Lung (tissue), 12 donors: Measurements from ENCODE around the gene ARSI. TPM values are rescaled to one million over a fixed set of nuclear protein-coding genes. Genes with fewer than 3 reads are reported as not detected.

Source experiments
- ATAC-seq: fragments of 200-7000 bp; cut with Tn5 transposase; one replicate; pipeline ENCODE4 v1.9.1; 2020; ENCODE audit warnings: moderate number of reproducible peaks; ENCODE audit not compliant: insufficient read depth, low FRiP score
- DNase-seq, 3 donors: peaks; one replicate each; pipeline ENCODE4 v3.0.0-alpha.2; 2013 to 2017
- H3K27ac ChIP-seq, 2 donors: one replicate each; pipeline ENCODE4 v1.5.1; 2013; ENCODE audit warnings: mild to moderate bottlenecking in 2 of 2, moderate library complexity in 2 of 2, control low read depth in 1 of 2, inconsistent platforms in 1 of 2, low read depth in 1 of 2, low read length in 1 of 2
- H3K27me3 ChIP-seq, 3 donors: one replicate each; pipeline ENCODE4 v1.5.1; 2013; ENCODE audit warnings: low read length in 2 of 3; ENCODE audit not compliant: control insufficient read depth in 3 of 3, insufficient read depth in 3 of 3
- H3K36me3 ChIP-seq, 4 donors: one replicate each; pipeline ENCODE4 v1.5.1; 2013; ENCODE audit warnings: low read length in 4 of 4, mild to moderate bottlenecking in 1 of 4, moderate library complexity in 1 of 4; ENCODE audit not compliant: control insufficient read depth in 4 of 4, insufficient read depth in 4 of 4
- H3K4me1 ChIP-seq, 5 donors: one replicate each; pipeline ENCODE4 v1.5.1; 2013; ENCODE audit warnings: low read length in 5 of 5, mild to moderate bottlenecking in 2 of 5, moderate library complexity in 1 of 5; ENCODE audit not compliant: control insufficient read depth in 5 of 5, insufficient read depth in 5 of 5
- H3K4me3 ChIP-seq: one replicate; pipeline ENCODE4 v1.5.1; 2013; ENCODE audit warnings: mild to moderate bottlenecking, control low read depth, moderate library complexity
- H3K9ac ChIP-seq, 2 donors: one replicate each; pipeline ENCODE4 v1.5.1; 2013; ENCODE audit warnings: low read length in 2 of 2, control low read depth in 1 of 2; ENCODE audit not compliant: insufficient read depth in 1 of 2
- H3K9me3 ChIP-seq, 4 donors: one replicate each; pipeline ENCODE4 v1.5.1; 2013; ENCODE audit warnings: low read length in 3 of 4, mild to moderate bottlenecking in 1 of 4, moderate library complexity in 1 of 4; ENCODE audit not compliant: control insufficient read depth in 4 of 4, insufficient read depth in 3 of 4
- CTCF ChIP-seq: IDR thresholded peaks from 2 replicates; pipeline ENCODE4 v1.5.1; 2012; ENCODE audit warnings: mild to moderate bottlenecking; ENCODE audit errors: control extremely low read depth, extremely low read depth
- WGBS, 2 donors: extraction: QIAGEN DNeasy Blood & Tissue Kit; methylation state at CpG; one replicate each; pipeline ENCODE4 v1.1.7; 2013; 5-methylcytosine and 5-hydroxymethylcytosine counted together
- polyA plus RNA-seq, 2 donors: library from polyadenylated mRNA; stranded (reverse); fragments of 200-250 nt; gene quantifications; one replicate each; pipeline ENCODE4 v1.2.1, GENCODE V29; 2013
- total RNA-seq, 2 donors: library from RNA; depleted of rRNA in 1 of 2; stranded (reverse); fragments of >200 nt in 1 of 2; gene quantifications; one replicate each; pipeline ENCODE4 v1.2.1, GENCODE V29; 2014 to 2021
- donor health status: control.
- donor health status: control.
- donor health status: Bipolar disorder and iron deficiency.
- donor health status: healthy.
- donor health status: DM: yes; HTN: yes; CAD: no.

The ARSI gene
- total and polyA plus RNA-seq, 4 donors, result 0.91 to 15.4 (median 4.1) TPM

GRCh38 chr5:150256410-150257064 lies 46.2 kb downstream of the ARSI start:
- Histone ChIP-seq H3K27me3 (no peaks in the 10 kb centered on the region), H3K36me3 (peaks cover 0 to 1% (median 0%) of the 10 kb centered on the region in 4 donors), H3K9ac (no peak overlapping the region), H3K27ac (no peak overlapping the region), H3K4me3 (no peak overlapping the region), H3K9me3 (no peaks in the 10 kb centered on the region), H3K4me1 (peaks cover 0 to 6% (median 0%) of the 10 kb centered on the region in 5 donors)
- WGBS, 2 donors, result 84 to 87% methylated on average over 12 of the region's 12 CpGs
- TF ChIP-seq CTCF, result no peak
- no peak for DNase-seq
- no peak for ATAC-seq

- Histone ChIP-seq H3K27me3 (no peaks in the 10 kb centered on the region), H3K4me3 (no peak overlapping the region), H3K36me3 (peaks cover 0 to 4% (median 0%) of the 10 kb centered on the region in 4 donors), H3K4me1 (peaks cover 0 to 6% (median 0%) of the 10 kb centered on the region in 5 donors), H3K9me3 (no peaks in the 10 kb centered on the region), H3K27ac (no peak overlapping the region), H3K9ac (no peak overlapping the region)
- 67 to 80% methylated on average over 6 of the region's 6 CpGs for WGBS, 2 donors
- DNase-seq, result peak in 2 of 3 donors; percentile 41
- no peak for ATAC-seq
- no peak for TF ChIP-seq CTCF
Measured at GRCh38 chr5:150255659-150256409, 46.9 kb downstream of the ARSI start.

GRCh38 chr5:150254774-150255173 lies 47.9 kb downstream of the ARSI start:
- H3K36me3 ChIP-seq, result peaks cover 0 to 4% (median 0%) of the 10 kb centered on the region in 4 donors
- H3K4me3 ChIP-seq, result no peak overlapping the region
- no peaks in the 10 kb centered on the region for H3K27me3 ChIP-seq
- DNase-seq, result no peak
- ATAC-seq, result no peak
- no peak for TF ChIP-seq CTCF
- no peaks in the 10 kb centered on the region for H3K9me3 ChIP-seq
- no peak overlapping the region for H3K9ac ChIP-seq
- H3K27ac ChIP-seq, result no peak overlapping the region
- WGBS, 2 donors, result 73 to 81% methylated on average over 4 of the region's 4 CpGs
- peaks cover 0 to 6% (median 0%) of the 10 kb centered on the region in 5 donors for H3K4me1 ChIP-seq
